Natural killer cell (primary cell): Measurements from ENCODE around the gene PRDX1. TPM values are rescaled to one million over a fixed set of nuclear protein-coding genes. Genes with fewer than 3 reads are reported as not detected.
A peak's percentile ranks its signal among the peaks of the same experiment; 100 is the strongest.

Experiments used
- ATAC-seq, 3 donors: fragments of 150-1000 bp in 2 of 3; fragments of 200-7000 bp in 1 of 3; cut with Tn5 transposase; 1 replicate in 1 of 3; 2 replicates in 2 of 3; pipeline ENCODE4 v1.10.0; 2021; ENCODE audit warnings: mild to moderate bottlenecking in 2 of 3, moderate library complexity in 2 of 3
- DNase-seq, 2 donors: peaks; one replicate each; pipeline versions ENCODE4 v3.0.0 to v3.0.0-alpha.2; 2013 to 2021; ENCODE audit warnings: mixed read lengths in 1 of 2
- H3K27ac ChIP-seq: one replicate; pipeline ENCODE4 v1.5.1; 2013; ENCODE audit warnings: mild to moderate bottlenecking, low read length
- H3K27me3 ChIP-seq: one replicate; pipeline ENCODE4 v1.6.1; 2013; ENCODE audit warnings: low read length; ENCODE audit not compliant: control insufficient read depth, insufficient read depth
- H3K36me3 ChIP-seq: one replicate; pipeline ENCODE4 v1.6.1; 2013; ENCODE audit warnings: low read length; ENCODE audit not compliant: control insufficient read depth, insufficient read depth
- H3K4me1 ChIP-seq: one replicate; pipeline ENCODE4 v1.6.1; 2013; ENCODE audit warnings: low read length; ENCODE audit not compliant: control insufficient read depth, insufficient read depth
- H3K4me3 ChIP-seq: one replicate; pipeline ENCODE4 v1.5.1; 2013; ENCODE audit warnings: low read length
- H3K9me3 ChIP-seq: one replicate; pipeline ENCODE4 v1.6.1; 2013; ENCODE audit warnings: low read length; ENCODE audit not compliant: control insufficient read depth, insufficient read depth
- H3K27ac Mint-ChIP-seq, 2 donors: one replicate each; pipeline ENCODE4 v1.8.0; 2022; ENCODE audit warnings: mild to moderate bottlenecking in 2 of 2, mixed read lengths in 2 of 2, moderate library complexity in 1 of 2
- H3K27me3 Mint-ChIP-seq, 2 donors: one replicate each; pipeline ENCODE4 v1.8.0; 2022; ENCODE audit warnings: low read depth in 2 of 2, mixed read lengths in 2 of 2
- H3K36me3 Mint-ChIP-seq: one replicate; pipeline ENCODE4 v1.8.0; 2022; ENCODE audit warnings: mixed read lengths
- H3K4me1 Mint-ChIP-seq, 2 donors: one replicate each; pipeline ENCODE4 v1.8.0; 2022; ENCODE audit warnings: mixed read lengths in 2 of 2
- H3K4me3 Mint-ChIP-seq: one replicate; pipeline ENCODE4 v1.8.0; 2022; ENCODE audit warnings: mild to moderate bottlenecking, moderate library complexity, mixed read lengths
- H3K9me3 Mint-ChIP-seq, 2 donors: one replicate each; pipeline ENCODE4 v1.8.0; 2022; ENCODE audit warnings: mixed read lengths in 2 of 2
- CTCF ChIP-seq: fragments of 200-600 bp; IDR thresholded peaks from one replicate; pipeline ENCODE4 v1.8.0; 2022; ENCODE audit warnings: antibody characterized with exemption
- WGBS: methylation state at CpG from one replicate; pipeline ENCODE4 v1.1.7; 2013; ENCODE audit warnings: missing lambda C conversion rate; ENCODE audit not compliant: insufficient coverage; 5-methylcytosine and 5-hydroxymethylcytosine counted together
- intact Hi-C: fragments of 100-400 bp; cut with micrococcal nuclease; formaldehyde crosslinking; loops from one replicate; pipeline ENCODE4 v1.14.2; 2022
- total RNA-seq, 4 donors: library from RNA; stranded (reverse); fragments of 120-200 nt in 1 of 4; gene quantifications; one replicate each; pipeline versions ENCODE4 v1.2.3 to v1.2.4, GENCODE V29; 2013 to 2022

Gene PRDX1
- 10 to 100 TPM; 24.8 to 39.1 (median 30.6) TPM for total RNA-seq
- 93.2 TPM for total RNA-seq (2013)

DNA sequence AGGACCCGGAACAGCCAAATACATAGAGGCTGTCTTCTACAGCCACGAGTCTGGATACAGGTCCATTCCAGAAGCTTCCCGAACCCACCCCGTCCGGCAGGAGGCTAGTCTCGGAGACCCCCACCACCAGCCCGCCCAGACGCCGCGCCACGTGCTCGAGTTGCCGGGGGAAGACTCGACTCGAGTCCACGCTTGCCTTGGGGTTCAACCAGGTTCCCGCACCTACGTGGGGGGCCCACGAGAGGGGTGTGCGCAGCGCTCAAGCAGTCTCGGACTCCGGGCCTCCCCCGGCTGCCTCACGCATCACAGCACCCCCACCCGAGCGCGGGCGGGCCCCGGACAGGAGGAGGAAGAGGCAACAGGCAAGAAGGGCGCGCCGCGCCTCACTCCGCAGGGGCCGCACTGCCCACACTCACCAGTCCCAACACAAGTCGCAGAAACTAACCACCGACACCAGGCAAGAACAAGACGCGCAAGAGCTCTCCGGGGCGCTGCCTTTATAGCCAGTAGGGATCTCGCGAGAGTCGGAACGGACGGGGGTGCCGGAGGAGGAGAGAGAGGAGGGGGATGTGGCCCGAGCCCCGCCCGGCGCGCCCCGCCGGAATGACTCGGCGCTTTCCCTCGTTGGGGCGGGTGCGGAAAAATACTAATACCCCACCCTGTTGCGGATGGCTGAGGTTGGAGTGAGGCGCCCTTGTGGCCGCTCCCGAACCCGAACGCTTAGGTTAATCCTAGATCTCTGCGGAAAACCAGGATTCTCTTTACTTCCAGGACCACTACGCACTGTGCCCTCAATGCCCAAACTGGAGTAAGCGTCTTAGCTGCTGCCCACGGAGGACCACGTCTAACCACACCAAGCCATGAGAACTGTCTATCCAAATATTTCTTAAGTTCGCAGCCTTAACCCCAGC lies at the start of gene PRDX1:
PRDX1 (minus strand) TSS at position 472 of the 911 bp plus-strand sequence. CDS start 2,841 bp downstream, outside the sequence.
- Mint-ChIP-seq H3K27ac (peak within 1 kb of the TSS; percentile 82 to 90), H3K9me3 (no peaks in the 10 kb centered on the region), H3K4me1 (peaks cover 29 to 41% of the 10 kb centered on the region in 2 donors), H3K27me3 (peaks cover 2 to 11% of the 10 kb centered on the region in 2 donors), H3K36me3 (no peaks in the 10 kb centered on the region), H3K4me3 (peak within 1 kb of the TSS; percentile 94)
- DNase-seq (peak; percentile 79 to 95), ATAC-seq (peak; percentile 85 to 91 (median 88))
- Histone ChIP-seq H3K36me3 (peaks cover 10% of the 10 kb centered on the region), H3K4me3 (peak within 1 kb of the TSS; percentile 64), H3K4me1 (peaks cover 28% of the 10 kb centered on the region), H3K27ac (peak within 1 kb of the TSS; percentile 54), H3K9me3 (no peaks in the 10 kb centered on the region), H3K27me3 (no peaks in the 10 kb centered on the region)
- under 1% methylated on average over 72 of the region's 72 CpGs for WGBS
- TF ChIP-seq CTCF = no peak
- intact Hi-C loops = no loop called here

- no peak overlapping the region for H3K4me3 Mint-ChIP-seq
- no peaks in the 10 kb centered on the region for H3K27me3 Mint-ChIP-seq
- no peak overlapping the region for H3K27ac ChIP-seq
- no peak overlapping the region for H3K4me3 ChIP-seq
- no peaks in the 10 kb centered on the region for H3K27me3 ChIP-seq
- ATAC-seq (no peak), DNase-seq (no peak)
- H3K4me1 Mint-ChIP-seq = no peaks in the 10 kb centered on the region
- H3K36me3 ChIP-seq = peaks cover 39% of the 10 kb centered on the region
- no peaks in the 10 kb centered on the region for H3K9me3 ChIP-seq
- H3K27ac Mint-ChIP-seq = no peak overlapping the region
- H3K4me1 ChIP-seq = no peaks in the 10 kb centered on the region
- intact Hi-C loops = loop anchor here (1.0 kb wide), 3 partner anchors 58 to 556 kb away; no protein-coding TSS in a partner anchor
- WGBS = 94% methylated on average over 3 of the region's 4 CpGs
- no peaks in the 10 kb centered on the region for H3K36me3 Mint-ChIP-seq
- TF ChIP-seq CTCF = no peak
- H3K9me3 Mint-ChIP-seq = no peaks in the 10 kb centered on the region
Observed at GRCh38 chr1:45570631-45571030, 48.9 kb upstream of the PRDX1 start.

DNA sequence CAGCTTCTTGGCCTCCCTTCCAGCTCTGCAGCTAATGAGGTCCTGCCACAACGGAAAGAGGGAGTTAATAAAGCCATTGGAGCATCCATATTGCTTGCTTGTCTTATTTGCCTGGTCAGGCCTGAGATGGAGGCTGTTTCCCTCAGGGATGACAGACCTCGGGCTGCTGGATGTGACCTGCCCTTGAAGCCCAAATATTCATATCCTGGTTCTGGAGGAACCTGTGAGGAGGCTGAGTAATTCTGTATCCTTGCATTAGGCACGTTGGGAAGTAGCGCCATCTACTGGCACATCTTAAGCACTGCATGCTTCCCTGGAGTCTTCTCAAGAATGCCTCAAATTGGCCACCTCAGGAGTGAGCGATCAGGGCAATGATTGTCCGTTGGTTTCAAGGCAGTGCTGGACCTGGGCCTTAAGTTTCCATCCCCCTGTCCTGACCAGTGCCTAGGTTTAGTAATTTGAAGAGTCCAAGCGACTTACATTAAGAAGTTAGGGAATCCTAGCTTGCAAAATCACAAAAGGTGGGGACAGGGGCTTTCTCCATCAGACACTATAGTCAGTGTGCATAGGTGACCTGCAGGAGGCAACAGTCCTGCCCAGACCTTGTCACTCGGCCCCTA lies 48.4 kb upstream of the PRDX1 start:
- peak overlapping the region in 1 of 2 donors; percentile 11 for H3K27ac Mint-ChIP-seq
- peak; percentile 59 to 87 for DNase-seq
- no peak overlapping the region for H3K27ac ChIP-seq
- H3K9me3 ChIP-seq = no peaks in the 10 kb centered on the region
- H3K9me3 Mint-ChIP-seq = no peaks in the 10 kb centered on the region
- H3K36me3 Mint-ChIP-seq = no peaks in the 10 kb centered on the region
- peaks cover 39% of the 10 kb centered on the region for H3K36me3 ChIP-seq
- TF ChIP-seq CTCF = peak; percentile 94
- no peaks in the 10 kb centered on the region for H3K4me1 ChIP-seq
- H3K27me3 ChIP-seq = no peaks in the 10 kb centered on the region
- peak; percentile 93 to 100 (median 97) for ATAC-seq
- no peaks in the 10 kb centered on the region for H3K27me3 Mint-ChIP-seq
- 25% methylated on average over 8 of the region's 8 CpGs for WGBS
- H3K4me3 ChIP-seq = no peak overlapping the region
- intact Hi-C loops = loop anchor here (1.0 kb wide), 3 partner anchors 58 to 556 kb away; no protein-coding TSS in a partner anchor
- H3K4me3 Mint-ChIP-seq = no peak overlapping the region
- H3K4me1 Mint-ChIP-seq = no peaks in the 10 kb centered on the region
